ENCODE measurements around the gene DIO3.

DNA sequence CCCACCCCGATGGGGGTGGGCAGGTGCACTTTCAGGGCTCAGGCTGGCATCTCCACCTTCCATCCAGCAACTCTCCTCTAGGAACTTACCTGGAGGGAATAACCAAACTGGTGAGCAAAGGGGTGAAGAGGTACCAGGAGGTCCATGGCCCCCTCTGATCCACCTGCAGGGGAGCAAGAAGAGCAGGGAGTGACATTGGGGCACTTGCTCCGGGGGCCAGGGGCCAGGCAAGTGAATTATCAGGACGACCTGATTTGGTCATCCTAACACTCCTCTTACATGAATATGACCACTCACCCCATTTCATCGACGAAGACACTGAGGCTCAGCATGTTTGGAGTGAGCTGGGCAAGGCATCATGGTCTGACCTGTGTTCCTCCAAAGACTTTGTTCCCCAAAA lies 6.0 kb downstream of the DIO3 start:
- TF ChIP-seq, protein P1, sequence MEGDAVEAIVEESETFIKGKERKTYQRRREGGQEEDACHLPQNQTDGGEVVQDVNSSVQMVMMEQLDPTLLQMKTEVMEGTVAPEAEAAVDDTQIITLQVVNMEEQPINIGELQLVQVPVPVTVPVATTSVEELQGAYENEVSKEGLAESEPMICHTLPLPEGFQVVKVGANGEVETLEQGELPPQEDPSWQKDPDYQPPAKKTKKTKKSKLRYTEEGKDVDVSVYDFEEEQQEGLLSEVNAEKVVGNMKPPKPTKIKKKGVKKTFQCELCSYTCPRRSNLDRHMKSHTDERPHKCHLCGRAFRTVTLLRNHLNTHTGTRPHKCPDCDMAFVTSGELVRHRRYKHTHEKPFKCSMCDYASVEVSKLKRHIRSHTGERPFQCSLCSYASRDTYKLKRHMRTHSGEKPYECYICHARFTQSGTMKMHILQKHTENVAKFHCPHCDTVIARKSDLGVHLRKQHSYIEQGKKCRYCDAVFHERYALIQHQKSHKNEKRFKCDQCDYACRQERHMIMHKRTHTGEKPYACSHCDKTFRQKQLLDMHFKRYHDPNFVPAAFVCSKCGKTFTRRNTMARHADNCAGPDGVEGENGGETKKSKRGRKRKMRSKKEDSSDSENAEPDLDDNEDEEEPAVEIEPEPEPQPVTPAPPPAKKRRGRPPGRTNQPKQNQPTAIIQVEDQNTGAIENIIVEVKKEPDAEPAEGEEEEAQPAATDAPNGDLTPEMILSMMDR (IDR thresholded peaks at IDR 0.05) = no peak
- TF ChIP-seq ZFX (IDR thresholded peaks at IDR 0.05; ENCODE audit: borderline replicate concordance) = no peak
